ENCODE measurements around the gene CASZ1. TPM values are rescaled to one million over a fixed set of nuclear protein-coding genes. Genes with fewer than 3 reads are reported as not detected.

CASZ1 gene
- total RNA-seq, 4 donors from 2014 or later: 0.88 to 6.8 (median 1.7) TPM

GRCh38 chr1:10821388-10821787 is 24.9 kb upstream of the CASZ1 start:
- TF ChIP-seq CTCF (IDR thresholded peaks at IDR 0.05; ENCODE audit: low read depth): no peak

- no peak for TF ChIP-seq CTCF (IDR thresholded peaks at IDR 0.05; ENCODE audit: low read depth)
Measured at GRCh38 chr1:10820422-10820821, 24.0 kb upstream of the CASZ1 start.

GRCh38 chr1:10819198-10819901 is 22.9 kb upstream of the CASZ1 start:
- no peak for TF ChIP-seq CTCF (IDR thresholded peaks at IDR 0.05; ENCODE audit: low read depth)

GRCh38 chr1:10818262-10819197 is 22.1 kb upstream of the CASZ1 start:
- TF ChIP-seq CTCF (IDR thresholded peaks at IDR 0.05; ENCODE audit: low read depth): no peak

GRCh38 chr1:10816743-10817369 is 20.4 kb upstream of the CASZ1 start:
- TF ChIP-seq CTCF (IDR thresholded peaks at IDR 0.05; ENCODE audit: low read depth): no peak

GRCh38 chr1:10816233-10816632 is 19.8 kb upstream of the CASZ1 start:
- TF ChIP-seq CTCF (IDR thresholded peaks at IDR 0.05; ENCODE audit: low read depth): no peak

GRCh38 chr1:10815858-10816195 is 19.4 kb upstream of the CASZ1 start:
- no peak for TF ChIP-seq CTCF (IDR thresholded peaks at IDR 0.05; ENCODE audit: low read depth)
